ENCODE measurements around the gene SGMS1.

DNA sequence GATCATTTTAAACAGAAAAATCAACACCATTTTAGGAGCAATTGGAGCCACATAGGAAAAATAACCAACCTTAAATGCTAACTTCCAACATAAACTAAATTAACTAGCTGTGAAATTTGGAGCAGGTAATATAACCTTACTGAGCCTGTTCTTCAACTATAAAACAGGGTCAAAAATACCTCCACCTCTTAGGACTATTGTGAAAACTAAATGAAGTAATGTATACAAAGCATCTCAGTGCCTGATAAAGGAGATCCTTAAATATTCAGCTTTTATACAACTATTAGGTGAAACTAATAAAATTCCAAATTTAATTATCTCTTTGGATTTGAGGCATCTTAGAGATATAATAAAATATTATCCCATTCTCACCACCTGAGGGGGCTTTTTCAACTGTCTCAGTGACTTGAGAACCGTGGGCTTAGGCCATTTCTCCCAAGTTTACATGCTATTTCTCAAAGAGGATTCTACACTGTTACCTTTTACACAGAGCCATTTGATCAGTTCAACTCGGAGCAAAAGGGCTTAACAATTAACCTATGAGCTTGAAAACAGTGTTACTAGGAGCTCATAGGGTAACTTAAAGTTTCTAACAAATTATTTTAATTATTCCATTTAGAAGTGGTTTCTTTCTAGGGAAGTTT is 207.5 kb downstream of the SGMS1 start:
- no peak for TF ChIP-seq POLR2A (IDR thresholded peaks at IDR 0.05)
- TF ChIP-seq, protein P1, sequence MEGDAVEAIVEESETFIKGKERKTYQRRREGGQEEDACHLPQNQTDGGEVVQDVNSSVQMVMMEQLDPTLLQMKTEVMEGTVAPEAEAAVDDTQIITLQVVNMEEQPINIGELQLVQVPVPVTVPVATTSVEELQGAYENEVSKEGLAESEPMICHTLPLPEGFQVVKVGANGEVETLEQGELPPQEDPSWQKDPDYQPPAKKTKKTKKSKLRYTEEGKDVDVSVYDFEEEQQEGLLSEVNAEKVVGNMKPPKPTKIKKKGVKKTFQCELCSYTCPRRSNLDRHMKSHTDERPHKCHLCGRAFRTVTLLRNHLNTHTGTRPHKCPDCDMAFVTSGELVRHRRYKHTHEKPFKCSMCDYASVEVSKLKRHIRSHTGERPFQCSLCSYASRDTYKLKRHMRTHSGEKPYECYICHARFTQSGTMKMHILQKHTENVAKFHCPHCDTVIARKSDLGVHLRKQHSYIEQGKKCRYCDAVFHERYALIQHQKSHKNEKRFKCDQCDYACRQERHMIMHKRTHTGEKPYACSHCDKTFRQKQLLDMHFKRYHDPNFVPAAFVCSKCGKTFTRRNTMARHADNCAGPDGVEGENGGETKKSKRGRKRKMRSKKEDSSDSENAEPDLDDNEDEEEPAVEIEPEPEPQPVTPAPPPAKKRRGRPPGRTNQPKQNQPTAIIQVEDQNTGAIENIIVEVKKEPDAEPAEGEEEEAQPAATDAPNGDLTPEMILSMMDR (IDR thresholded peaks at IDR 0.05), result no peak
